Right lobe of liver (tissue), 4 donors: ENCODE measurements around the gene UBE2E2.

Experiments
- POLR2A ChIP-seq: fragments of 450-650 bp; IDR thresholded peaks from one replicate; pipeline ENCODE4 v1.6.1; 2017; ENCODE audit warnings: antibody characterized with exemption, mild to moderate bottlenecking
- TF ChIP-seq, protein P1 (sequence below), 4 donors: fragments of 200-600 bp in 3 of 4; fragments of 450-650 bp in 1 of 4; IDR thresholded peaks; one replicate each; pipeline versions ENCODE4 v1.5.1 to v1.8.0; 2016 to 2022; ENCODE audit warnings: antibody characterized with exemption in 4 of 4, mild to moderate bottlenecking in 2 of 4
- donor health status: DM: no; HTN: no; CAD: no.
- donor health status: DM: no; HTN: no; CAD: no.
- donor health status: DM: no; HTN: yes; CAD: no.

- TF ChIP-seq POLR2A = no peak
- TF ChIP-seq, protein P1, sequence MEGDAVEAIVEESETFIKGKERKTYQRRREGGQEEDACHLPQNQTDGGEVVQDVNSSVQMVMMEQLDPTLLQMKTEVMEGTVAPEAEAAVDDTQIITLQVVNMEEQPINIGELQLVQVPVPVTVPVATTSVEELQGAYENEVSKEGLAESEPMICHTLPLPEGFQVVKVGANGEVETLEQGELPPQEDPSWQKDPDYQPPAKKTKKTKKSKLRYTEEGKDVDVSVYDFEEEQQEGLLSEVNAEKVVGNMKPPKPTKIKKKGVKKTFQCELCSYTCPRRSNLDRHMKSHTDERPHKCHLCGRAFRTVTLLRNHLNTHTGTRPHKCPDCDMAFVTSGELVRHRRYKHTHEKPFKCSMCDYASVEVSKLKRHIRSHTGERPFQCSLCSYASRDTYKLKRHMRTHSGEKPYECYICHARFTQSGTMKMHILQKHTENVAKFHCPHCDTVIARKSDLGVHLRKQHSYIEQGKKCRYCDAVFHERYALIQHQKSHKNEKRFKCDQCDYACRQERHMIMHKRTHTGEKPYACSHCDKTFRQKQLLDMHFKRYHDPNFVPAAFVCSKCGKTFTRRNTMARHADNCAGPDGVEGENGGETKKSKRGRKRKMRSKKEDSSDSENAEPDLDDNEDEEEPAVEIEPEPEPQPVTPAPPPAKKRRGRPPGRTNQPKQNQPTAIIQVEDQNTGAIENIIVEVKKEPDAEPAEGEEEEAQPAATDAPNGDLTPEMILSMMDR (IDR thresholded peaks at IDR 0.05) = no peak
These were observed 28.9 kb downstream of the UBE2E2 start for GRCh38 chr3:23232016-23232415.
